Keratinocyte (primary cell): ENCODE measurements around the gene CPLX3.

Experiments used
- CTCF ChIP-seq, 3 experiments: IDR thresholded peaks in 1 of 3; conservative IDR thresholded peaks in 1 of 3; optimal IDR thresholded peaks in 1 of 3; 2 replicates in 2 of 3; 3 replicates in 1 of 3; pipeline versions ENCODE3 to v1.5.1; 2011; ENCODE audit warnings: low read length in 3 of 3, mild to moderate bottlenecking in 3 of 3, moderate library complexity in 2 of 3, control low read depth in 1 of 3, inconsistent platforms in 1 of 3; ENCODE audit not compliant: insufficient read depth in 2 of 3; ENCODE audit errors: extremely low read depth in 1 of 3
- EZH2 ChIP-seq: IDR thresholded peaks from one replicate; pipeline ENCODE4 v1.6.1; 2012; ENCODE audit warnings: inconsistent platforms, mild to moderate bottlenecking, low read length, moderate library complexity

GRCh38 chr15:74843891-74844299 lies 17.5 kb downstream of the CPLX3 start:
- TF ChIP-seq CTCF (optimal IDR thresholded peaks at IDR 0.05 in 1 of 3, IDR thresholded peaks at IDR 0.05 in 1 of 3, conservative IDR thresholded peaks at IDR 0.05 in 1 of 3; ENCODE audit: extremely low read depth in 1 of 3, insufficient read depth in 2 of 3, low read length in 3 of 3) (no peak), EZH2 (no peak)
